K562 (cell line): Measurements from ENCODE around the gene TBC1D2.

ENCODE experiments used
- ATF2 ChIP-seq: sonication (generic); formaldehyde crosslinking; IDR thresholded peaks from 2 replicates; pipeline ENCODE4 v1.8.1; 2022; ENCODE audit warnings: missing genetic modification reagents
- CTCF ChIP-seq, 3 experiments: IDR thresholded peaks in 2 of 3; conservative IDR thresholded peaks in 1 of 3; 2 replicates each; pipeline ENCODE4 v1.5.1; 2011 to 2012; ENCODE audit warnings: low read length in 3 of 3, mild to moderate bottlenecking in 3 of 3, control low read depth in 2 of 3, improper control_type of control experiment in 1 of 3, inconsistent platforms in 1 of 3, low read depth in 1 of 3, mixed read lengths in 1 of 3, moderate library complexity in 1 of 3; ENCODE audit not compliant: insufficient read depth in 2 of 3
- E4F1 ChIP-seq: fragments of 250-450 bp; sonication (Bioruptor Pico); IDR thresholded peaks from 2 replicates; pipeline ENCODE4 v1.5.0; 2021; ENCODE audit warnings: mild to moderate bottlenecking, borderline replicate concordance
- EZH2 ChIP-seq: IDR thresholded peaks from 2 replicates; pipeline ENCODE4 v1.6.1; 2012; ENCODE audit warnings: low read depth, mild to moderate bottlenecking, inconsistent platforms, low read length, borderline replicate concordance
- GABPA ChIP-seq: fragments of 200-800 bp; sonication (Bioruptor generic); conservative IDR thresholded peaks from 2 replicates; pipeline ENCODE4 v1.6.1; 2016; ENCODE audit warnings: low read depth, missing genetic modification characterization, missing compliant biosample characterization
- KAT2B ChIP-seq: IDR thresholded peaks from one replicate; pipeline ENCODE4 v1.6.1; 2012; ENCODE audit warnings: low read depth, mild to moderate bottlenecking, control low read depth, inconsistent platforms, low read length, moderate library complexity
- NR1H2 ChIP-seq: sonication (generic); formaldehyde crosslinking; IDR thresholded peaks from 2 replicates; pipeline ENCODE4 v1.4.0; 2020; ENCODE audit warnings: mild to moderate bottlenecking, missing genetic modification reagents
- RFX5 ChIP-seq: IDR thresholded peaks from 2 replicates; pipeline ENCODE4 v1.6.1; 2011; ENCODE audit warnings: low read depth, mild to moderate bottlenecking, improper control_type of control experiment, low read length
- ZBTB1 ChIP-seq: sonication (generic); formaldehyde crosslinking; IDR thresholded peaks from 2 replicates; pipeline ENCODE4 v1.8.1; 2023; ENCODE audit warnings: missing genetic modification reagents, low read depth, mild to moderate bottlenecking, borderline replicate concordance
- ZNF318 ChIP-seq, 2 experiments: fragments of 450-650 bp; IDR thresholded peaks; 2 replicates each; pipeline ENCODE4 v1.6.1; 2016; ENCODE audit warnings: mild to moderate bottlenecking in 2 of 2, borderline replicate concordance in 1 of 2, low read depth in 1 of 2, moderate library complexity in 1 of 2
- ZNF431 ChIP-seq: sonication (generic); formaldehyde crosslinking; IDR thresholded peaks from 2 replicates; pipeline ENCODE4 v1.8.0; 2022; ENCODE audit warnings: mild to moderate bottlenecking, missing genetic modification reagents

GRCh38 chr9:98210435-98210834 lies 45.0 kb downstream of the TBC1D2 start:
- TF ChIP-seq ZNF318 (IDR thresholded peaks at IDR 0.05; ENCODE audit: borderline replicate concordance in 1 of 2, low read depth in 1 of 2) (no peak), ZNF431 (no peak), ZBTB1 (CRISPR knock-in tag) (no peak), CTCF (IDR thresholded peaks at IDR 0.05 in 2 of 3, conservative IDR thresholded peaks at IDR 0.05 in 1 of 3; ENCODE audit: insufficient read depth in 2 of 3, low read depth in 1 of 3, low read length in 3 of 3) (no peak), GABPA (tag) (no peak), KAT2B (no peak), RFX5 (no peak), ATF2 (CRISPR knock-in tag) (no peak), E4F1 (CRISPR knock-in tag) (no peak), NR1H2 (CRISPR knock-in tag) (no peak), EZH2 (no peak)
